ENCODE measurements around the gene GCC1.
"Not testable (repeated sequence)": the region's sequence is repeated elsewhere in the genome, so short reads cannot be mapped to it uniquely, and the experiment has no call there.

Gene GCC1

GRCh38 chr7:127550247-127550646 is 35.1 kb downstream of the GCC1 start:
- DNase-seq (ENCODE audit: low read depth): no peak
- no peak overlapping the region for H3K4me3 ChIP-seq (ENCODE audit: control insufficient read depth, low read depth, low read length)
- no peak for TF ChIP-seq CTCF (IDR thresholded peaks at IDR 0.05; ENCODE audit: control insufficient read depth, insufficient read depth, low read depth, low read length, missing control alignments)

GRCh38 chr7:127546313-127546712 is 39.1 kb downstream of the GCC1 start:
- H3K4me3 ChIP-seq (ENCODE audit: control insufficient read depth, low read depth, low read length): no peak overlapping the region
- no peak for TF ChIP-seq CTCF (IDR thresholded peaks at IDR 0.05; ENCODE audit: control insufficient read depth, insufficient read depth, low read depth, low read length, missing control alignments)
- DNase-seq (ENCODE audit: low read depth): no peak

- no peak for DNase-seq (ENCODE audit: low read depth)
- TF ChIP-seq CTCF (IDR thresholded peaks at IDR 0.05; ENCODE audit: control insufficient read depth, insufficient read depth, low read depth, low read length, missing control alignments): no peak
- H3K4me3 ChIP-seq (ENCODE audit: control insufficient read depth, low read depth, low read length): no peak overlapping the region
These were observed 43.8 kb downstream of the GCC1 start for GRCh38 chr7:127541548-127541947.

GRCh38 chr7:127540461-127540860 is 44.9 kb downstream of the GCC1 start:
- not testable (repeated sequence) for DNase-seq (ENCODE audit: low read depth)

GRCh38 chr7:127539116-127539515 is 46.3 kb downstream of the GCC1 start:
- no peak for DNase-seq (ENCODE audit: low read depth)
- H3K4me3 ChIP-seq (ENCODE audit: control insufficient read depth, low read depth, low read length): no peak overlapping the region
- no peak for TF ChIP-seq CTCF (IDR thresholded peaks at IDR 0.05; ENCODE audit: control insufficient read depth, insufficient read depth, low read depth, low read length, missing control alignments)

More at GRCh38 chr7:127540461-127540860, 44.9 kb downstream of the GCC1 start:
- H3K4me3 ChIP-seq (ENCODE audit: control insufficient read depth, low read depth, low read length): not testable (repeated sequence)

GRCh38 chr7:127536741-127537140 is 48.7 kb downstream of the GCC1 start:
- no peak overlapping the region for H3K4me3 ChIP-seq (ENCODE audit: control insufficient read depth, low read depth, low read length)
- no peak for TF ChIP-seq CTCF (IDR thresholded peaks at IDR 0.05; ENCODE audit: control insufficient read depth, insufficient read depth, low read depth, low read length, missing control alignments)
- no peak for DNase-seq (ENCODE audit: low read depth)

GRCh38 chr7:127536394-127536691 is 49.1 kb downstream of the GCC1 start:
- DNase-seq (ENCODE audit: low read depth): no peak
- H3K4me3 ChIP-seq (ENCODE audit: control insufficient read depth, low read depth, low read length): no peak overlapping the region
- TF ChIP-seq CTCF (IDR thresholded peaks at IDR 0.05; ENCODE audit: control insufficient read depth, insufficient read depth, low read depth, low read length, missing control alignments): no peak
